ENCODE measurements around the gene ITGAE. TPM values are rescaled to one million over a fixed set of nuclear protein-coding genes. Genes with fewer than 3 reads are reported as not detected.

ITGAE gene
- total RNA-seq, 1 experiment from 2014 or later: 20.9 TPM

DNA sequence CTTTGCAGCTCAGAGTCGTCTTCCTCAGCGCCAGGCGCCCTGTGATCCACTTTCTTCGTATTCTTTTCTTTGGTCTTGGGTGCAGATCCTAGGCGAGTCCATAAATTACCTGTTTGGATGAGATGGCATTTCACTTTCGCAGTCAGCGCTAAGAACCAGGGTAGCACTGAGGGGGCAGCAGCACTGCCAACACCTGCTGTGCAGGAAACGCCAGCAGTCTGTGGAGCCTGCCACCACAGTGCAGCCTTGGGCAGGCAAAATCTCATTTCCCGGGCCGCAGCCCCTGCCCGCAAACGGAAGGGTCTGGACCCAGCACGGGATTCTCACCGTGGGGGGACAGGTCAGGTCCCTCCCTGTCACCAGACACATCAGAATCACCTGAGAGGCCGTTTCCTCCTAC lies 12.2 kb upstream of the ITGAE start:
- in situ Hi-C loops (cut with HindIII; ENCODE audit: low pct_unique_long_range_greater_than_20kb, low sequenced_read_pairs): no loop called here
- no peak overlapping the region for H3K27ac ChIP-seq (ENCODE audit: low read length)
- TF ChIP-seq, protein P1, sequence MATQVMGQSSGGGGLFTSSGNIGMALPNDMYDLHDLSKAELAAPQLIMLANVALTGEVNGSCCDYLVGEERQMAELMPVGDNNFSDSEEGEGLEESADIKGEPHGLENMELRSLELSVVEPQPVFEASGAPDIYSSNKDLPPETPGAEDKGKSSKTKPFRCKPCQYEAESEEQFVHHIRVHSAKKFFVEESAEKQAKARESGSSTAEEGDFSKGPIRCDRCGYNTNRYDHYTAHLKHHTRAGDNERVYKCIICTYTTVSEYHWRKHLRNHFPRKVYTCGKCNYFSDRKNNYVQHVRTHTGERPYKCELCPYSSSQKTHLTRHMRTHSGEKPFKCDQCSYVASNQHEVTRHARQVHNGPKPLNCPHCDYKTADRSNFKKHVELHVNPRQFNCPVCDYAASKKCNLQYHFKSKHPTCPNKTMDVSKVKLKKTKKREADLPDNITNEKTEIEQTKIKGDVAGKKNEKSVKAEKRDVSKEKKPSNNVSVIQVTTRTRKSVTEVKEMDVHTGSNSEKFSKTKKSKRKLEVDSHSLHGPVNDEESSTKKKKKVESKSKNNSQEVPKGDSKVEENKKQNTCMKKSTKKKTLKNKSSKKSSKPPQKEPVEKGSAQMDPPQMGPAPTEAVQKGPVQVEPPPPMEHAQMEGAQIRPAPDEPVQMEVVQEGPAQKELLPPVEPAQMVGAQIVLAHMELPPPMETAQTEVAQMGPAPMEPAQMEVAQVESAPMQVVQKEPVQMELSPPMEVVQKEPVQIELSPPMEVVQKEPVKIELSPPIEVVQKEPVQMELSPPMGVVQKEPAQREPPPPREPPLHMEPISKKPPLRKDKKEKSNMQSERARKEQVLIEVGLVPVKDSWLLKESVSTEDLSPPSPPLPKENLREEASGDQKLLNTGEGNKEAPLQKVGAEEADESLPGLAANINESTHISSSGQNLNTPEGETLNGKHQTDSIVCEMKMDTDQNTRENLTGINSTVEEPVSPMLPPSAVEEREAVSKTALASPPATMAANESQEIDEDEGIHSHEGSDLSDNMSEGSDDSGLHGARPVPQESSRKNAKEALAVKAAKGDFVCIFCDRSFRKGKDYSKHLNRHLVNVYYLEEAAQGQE (IDR thresholded peaks at IDR 0.05; ENCODE audit: insufficient read depth in 1 of 2, low read depth in 2 of 2, low read length in 1 of 2): no peak
- TF ChIP-seq POLR2AphosphoS5 (IDR thresholded peaks at IDR 0.05; ENCODE audit: low read depth, low read length) (no peak), SIN3A (IDR thresholded peaks at IDR 0.05; ENCODE audit: borderline replicate concordance, insufficient read depth, low read depth, low read length) (no peak), TCF7L2 (IDR thresholded peaks at IDR 0.05; ENCODE audit: low read depth, low read length) (no peak)
- TF ChIP-seq, protein P2, sequence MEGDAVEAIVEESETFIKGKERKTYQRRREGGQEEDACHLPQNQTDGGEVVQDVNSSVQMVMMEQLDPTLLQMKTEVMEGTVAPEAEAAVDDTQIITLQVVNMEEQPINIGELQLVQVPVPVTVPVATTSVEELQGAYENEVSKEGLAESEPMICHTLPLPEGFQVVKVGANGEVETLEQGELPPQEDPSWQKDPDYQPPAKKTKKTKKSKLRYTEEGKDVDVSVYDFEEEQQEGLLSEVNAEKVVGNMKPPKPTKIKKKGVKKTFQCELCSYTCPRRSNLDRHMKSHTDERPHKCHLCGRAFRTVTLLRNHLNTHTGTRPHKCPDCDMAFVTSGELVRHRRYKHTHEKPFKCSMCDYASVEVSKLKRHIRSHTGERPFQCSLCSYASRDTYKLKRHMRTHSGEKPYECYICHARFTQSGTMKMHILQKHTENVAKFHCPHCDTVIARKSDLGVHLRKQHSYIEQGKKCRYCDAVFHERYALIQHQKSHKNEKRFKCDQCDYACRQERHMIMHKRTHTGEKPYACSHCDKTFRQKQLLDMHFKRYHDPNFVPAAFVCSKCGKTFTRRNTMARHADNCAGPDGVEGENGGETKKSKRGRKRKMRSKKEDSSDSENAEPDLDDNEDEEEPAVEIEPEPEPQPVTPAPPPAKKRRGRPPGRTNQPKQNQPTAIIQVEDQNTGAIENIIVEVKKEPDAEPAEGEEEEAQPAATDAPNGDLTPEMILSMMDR (IDR thresholded peaks at IDR 0.05): no peak
- CTCF ChIA-PET: no interaction called here
- intact Hi-C loops (cut with micrococcal nuclease; ENCODE audit: unreplicated experiment): no loop called here
- no peak for DNase-seq (ENCODE audit: low read depth, low spot score)
- peaks cover 11% of the 10 kb centered on the region for H3K36me3 ChIP-seq (ENCODE audit: control insufficient read depth, insufficient read depth, low read length)
- H3K4me3 ChIP-seq (ENCODE audit: low read depth in 2 of 2, low read length in 2 of 2): no peak overlapping the region
- no TSS peak for BruUV-seq (replicated peaks)
- no peaks in the 10 kb centered on the region for H3K27me3 ChIP-seq (ENCODE audit: control insufficient read depth, insufficient read depth, low read length)
- ATAC-seq: no peak
- H3K9me3 ChIP-seq (ENCODE audit: control insufficient read depth, insufficient read depth, low read depth, low read length): no peaks in the 10 kb centered on the region
- POLR2A ChIA-PET: no interaction called here
- H3K4me1 ChIP-seq (ENCODE audit: control insufficient read depth, insufficient read depth, low read length): no peaks in the 10 kb centered on the region

DNA sequence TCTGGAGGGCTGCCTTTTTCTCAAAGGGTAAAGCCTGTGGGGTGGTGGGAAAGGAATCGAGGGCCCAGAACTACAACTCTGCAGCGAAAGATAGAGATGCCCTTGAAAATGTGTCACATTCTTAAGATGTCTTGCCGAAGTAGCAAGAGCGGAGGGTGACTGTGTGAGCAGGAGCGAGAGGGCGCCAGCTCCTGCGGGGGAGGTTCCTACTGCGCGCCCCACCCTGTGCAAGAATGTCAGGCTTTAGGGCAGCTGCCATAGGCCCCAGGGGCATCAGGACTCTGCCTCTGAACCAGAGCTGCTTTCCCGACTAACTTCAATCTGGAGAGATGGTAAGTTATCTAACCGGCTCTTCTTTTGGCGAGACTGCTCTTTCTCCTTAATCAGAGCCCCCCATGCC lies 11.8 kb upstream of the ITGAE start:
- H3K9me3 ChIP-seq (ENCODE audit: control insufficient read depth, insufficient read depth, low read depth, low read length): no peaks in the 10 kb centered on the region
- ATAC-seq (no peak), DNase-seq (ENCODE audit: low read depth, low spot score) (no peak)
- BruUV-seq (replicated peaks): no TSS peak
- H3K27ac ChIP-seq (ENCODE audit: low read length): no peak overlapping the region
- peaks cover 7% of the 10 kb centered on the region for H3K36me3 ChIP-seq (ENCODE audit: control insufficient read depth, insufficient read depth, low read length)
- intact Hi-C loops (cut with micrococcal nuclease; ENCODE audit: unreplicated experiment): no loop called here
- H3K4me1 ChIP-seq (ENCODE audit: control insufficient read depth, insufficient read depth, low read length): no peaks in the 10 kb centered on the region
- in situ Hi-C loops (cut with HindIII; ENCODE audit: low pct_unique_long_range_greater_than_20kb, low sequenced_read_pairs): no loop called here
- POLR2A ChIA-PET: no interaction called here
- no peak overlapping the region for H3K4me3 ChIP-seq (ENCODE audit: low read depth in 2 of 2, low read length in 2 of 2)
- CTCF ChIA-PET: no interaction called here
- H3K27me3 ChIP-seq (ENCODE audit: control insufficient read depth, insufficient read depth, low read length): no peaks in the 10 kb centered on the region
- TF ChIP-seq POLR2AphosphoS5 (IDR thresholded peaks at IDR 0.05; ENCODE audit: low read depth, low read length): no peak
- TF ChIP-seq, protein P2 (IDR thresholded peaks at IDR 0.05): no peak
- TF ChIP-seq, protein P1 (IDR thresholded peaks at IDR 0.05; ENCODE audit: insufficient read depth in 1 of 2, low read depth in 2 of 2, low read length in 1 of 2): no peak
- no peak for TF ChIP-seq SIN3A (IDR thresholded peaks at IDR 0.05; ENCODE audit: borderline replicate concordance, insufficient read depth, low read depth, low read length)
- no peak for TF ChIP-seq TCF7L2 (IDR thresholded peaks at IDR 0.05; ENCODE audit: low read depth, low read length)

Data from Panc1 (cell line).